HepG2 (cell line): ENCODE measurements around the gene GDE1. TPM values are rescaled to one million over a fixed set of nuclear protein-coding genes. Genes with fewer than 3 reads are reported as not detected.

ENCODE experiments used
- CENPX ChIP-seq: sonication (generic); formaldehyde crosslinking; IDR thresholded peaks from 2 replicates; pipeline ENCODE4 v1.9.0; 2021; ENCODE audit warnings: mild to moderate bottlenecking, missing genetic modification reagents, moderate library complexity
- FUBP1 ChIP-seq: sonication (generic); formaldehyde crosslinking; IDR thresholded peaks from 2 replicates; pipeline ENCODE4 v1.5.1; 2020; ENCODE audit warnings: missing genetic modification reagents, mild to moderate bottlenecking, borderline replicate concordance
- HES4 ChIP-seq: sonication (generic); formaldehyde crosslinking; IDR thresholded peaks from 2 replicates; pipeline ENCODE4 v1.9.0; 2021; ENCODE audit warnings: mild to moderate bottlenecking, missing genetic modification reagents, borderline replicate concordance
- HMG20A ChIP-seq: IDR thresholded peaks from 2 replicates; pipeline ENCODE4 v1.6.1; 2016; ENCODE audit warnings: borderline replicate concordance
- HNF1A ChIP-seq, 2 experiments: sonication (generic) in 1 of 2; formaldehyde crosslinking in 1 of 2; IDR thresholded peaks; 2 replicates each; pipeline versions ENCODE4 v1.4.0 to v1.6.1; 2016 to 2020; ENCODE audit warnings: borderline replicate concordance in 1 of 2, low read depth in 1 of 2, mild to moderate bottlenecking in 1 of 2, missing genetic modification reagents in 1 of 2
- NR1H2 ChIP-seq: sonication (generic); formaldehyde crosslinking; IDR thresholded peaks from 2 replicates; pipeline ENCODE4 v1.8.1; 2022; ENCODE audit warnings: low read depth, missing genetic modification reagents, borderline replicate concordance
- PRDM4 ChIP-seq: sonication (generic); formaldehyde crosslinking; IDR thresholded peaks from 2 replicates; pipeline ENCODE4 v1.9.0; 2021; ENCODE audit warnings: missing genetic modification reagents, borderline replicate concordance
- REPIN1 ChIP-seq: sonication (generic); formaldehyde crosslinking; IDR thresholded peaks from 2 replicates; pipeline ENCODE4 v1.8.0; 2022; ENCODE audit warnings: missing genetic modification reagents, low read depth, mild to moderate bottlenecking, borderline replicate concordance
- RFXAP ChIP-seq: sonication (generic); formaldehyde crosslinking; IDR thresholded peaks from 2 replicates; pipeline ENCODE4 v1.4.0; 2020; ENCODE audit warnings: missing genetic modification reagents, borderline replicate concordance
- SRSF4 ChIP-seq: fragments of 200-400 bp; formaldehyde crosslinking; IDR thresholded peaks from one replicate; pipeline ENCODE4 v1.6.1; 2018; ENCODE audit warnings: mild to moderate bottlenecking, low read depth, low read length, moderate library complexity; ENCODE audit not compliant: poor library complexity, severe bottlenecking
- SSRP1 ChIP-seq: IDR thresholded peaks from 2 replicates; pipeline ENCODE4 v1.6.1; 2016; ENCODE audit warnings: control low read depth
- TCF7 ChIP-seq: sonication (generic); IDR thresholded peaks from 2 replicates; pipeline ENCODE4 v1.6.1; 2016; ENCODE audit warnings: antibody characterized with exemption, low read depth
- ZFP41 ChIP-seq: sonication (generic); formaldehyde crosslinking; IDR thresholded peaks from 2 replicates; pipeline ENCODE4 v1.4.0; 2020; ENCODE audit warnings: mild to moderate bottlenecking, missing genetic modification reagents, borderline replicate concordance
- ZNF207 ChIP-seq: fragments of 450-650 bp; IDR thresholded peaks from 2 replicates; pipeline ENCODE4 v1.6.1; 2016; ENCODE audit warnings: antibody characterized with exemption, borderline replicate concordance
- ZNF552 ChIP-seq: sonication (generic); formaldehyde crosslinking; IDR thresholded peaks from 2 replicates; pipeline ENCODE4 v1.9.0; 2022; ENCODE audit warnings: missing genetic modification reagents, mild to moderate bottlenecking, borderline replicate concordance
- ZNF557 ChIP-seq: sonication (generic); formaldehyde crosslinking; IDR thresholded peaks from 2 replicates; pipeline ENCODE4 v1.4.0; 2020; ENCODE audit warnings: missing genetic modification reagents
- ZNF670 ChIP-seq: sonication (generic); formaldehyde crosslinking; IDR thresholded peaks from 2 replicates; pipeline ENCODE4 v1.8.0; 2022; ENCODE audit warnings: mild to moderate bottlenecking, missing genetic modification reagents, borderline replicate concordance
- ZSCAN21 ChIP-seq: sonication (generic); formaldehyde crosslinking; IDR thresholded peaks from 2 replicates; pipeline ENCODE4 v1.8.0; 2022; ENCODE audit warnings: mild to moderate bottlenecking, missing genetic modification reagents, moderate library complexity, borderline replicate concordance
- ZSCAN25 ChIP-seq: sonication (generic); formaldehyde crosslinking; IDR thresholded peaks from 2 replicates; pipeline ENCODE4 v1.8.0; 2022; ENCODE audit warnings: mild to moderate bottlenecking, missing genetic modification reagents
- polyA plus RNA-seq, 8 experiments: library from polyadenylated mRNA; depleted of rRNA in 3 of 8; stranded (reverse) in 7 of 8; unstranded in 1 of 8; fragments of >200 nt; fragmentation: Illumina TruSeq in 4 of 8; extraction: Trizol in 4 of 8; gene quantifications; 2 replicates each; pipeline versions ENCODE4 v1.2.1 to v1.2.3, GENCODE V29; 2011 to 2016; ENCODE audit warnings: low read depth in 4 of 8, missing spikeins in 1 of 8, mixed read lengths in 1 of 8; ENCODE audit not compliant: insufficient read depth in 1 of 8
- total RNA-seq, 5 experiments: library from RNA; depleted of rRNA; stranded (reverse); fragments of >200 nt; fragmentation: Illumina TruSeq; extraction: Trizol; gene quantifications; 2 replicates each; pipeline ENCODE4 v1.2.3, GENCODE V29; 2016; ENCODE audit warnings: low read depth in 1 of 5

Gene GDE1
- total and polyA plus RNA-seq, 2 of the 13 experiments (the other 11 are each of a cell fraction or from before 2014, with no cell fraction given) = 35.9 to 59.0 TPM

- TF ChIP-seq HNF1A (IDR thresholded peaks at IDR 0.05; ENCODE audit: low read depth) = no peak
- peak; percentile 64; the same call in 1 of the 2 replicates for TF ChIP-seq HNF1A (CRISPR knock-in tag; IDR thresholded peaks at IDR 0.05; ENCODE audit: borderline replicate concordance)
- no peak for TF ChIP-seq SRSF4
- 0 out of 2 replicates have a peak, but pooled peaks have one; percentile 48 for TF ChIP-seq HES4
- TF ChIP-seq FUBP1 = no peak
- TF ChIP-seq ZNF207 = no peak
- TF ChIP-seq HMG20A = peak; percentile 16; the same call in 1 of the 2 replicates
- TF ChIP-seq ZNF670 (CRISPR knock-in tag) = peak; percentile 97
- TF ChIP-seq NR1H2 (CRISPR knock-in tag) = peak; percentile 91
- TF ChIP-seq ZNF557 (CRISPR knock-in tag) = 0 out of 2 replicates have a peak, but pooled peaks have one; percentile 20
- peak; percentile 71 for TF ChIP-seq ZSCAN25
- TF ChIP-seq CENPX = no peak
- TF ChIP-seq PRDM4 = 0 out of 2 replicates have a peak, but pooled peaks have one; percentile 31
- peak; percentile 85 for TF ChIP-seq RFXAP (CRISPR knock-in tag)
- TF ChIP-seq REPIN1 (CRISPR knock-in tag) = peak; percentile 94; the same call in 1 of the 2 replicates
- TF ChIP-seq SSRP1 = no peak; the same call in 1 of the 2 replicates
- TF ChIP-seq TCF7 = no peak
- peak; percentile 71; the same call in 1 of the 2 replicates for TF ChIP-seq ZSCAN21 (CRISPR knock-in tag)
- peak; percentile 70; the same call in 1 of the 2 replicates for TF ChIP-seq ZFP41 (CRISPR knock-in tag)
- peak; percentile 29; the same call in 1 of the 2 replicates for TF ChIP-seq ZNF552 (CRISPR knock-in tag)
Observed at GRCh38 chr16:19521471-19522396, at the start of gene GDE1 (continued).
